GM12878 (cell line): ENCODE data around the gene ZNF646. TPM values are rescaled to one million over a fixed set of nuclear protein-coding genes. Genes with fewer than 3 reads are reported as not detected.

Experiments
- CBFB ChIP-seq: IDR thresholded peaks from 2 replicates; pipeline ENCODE4 v1.6.1; 2016; ENCODE audit warnings: antibody characterized with exemption, low read depth
- CHD2 ChIP-seq: IDR thresholded peaks from 2 replicates; pipeline ENCODE4 v1.6.1; 2011; ENCODE audit warnings: low read depth, low read length, improper control_type of control experiment, borderline replicate concordance
- GABPA ChIP-seq: IDR thresholded peaks from 2 replicates; pipeline ENCODE4 v1.6.1; 2014; ENCODE audit warnings: antibody characterized with exemption, low read depth, mild to moderate bottlenecking, inconsistent platforms
- IRF3 ChIP-seq: fragments of 450-650 bp; IDR thresholded peaks from 2 replicates; pipeline ENCODE4 v1.6.1; 2014; ENCODE audit warnings: mild to moderate bottlenecking
- IRF5 ChIP-seq: fragments of 450-650 bp; IDR thresholded peaks from 2 replicates; pipeline ENCODE4 v1.6.1; 2017; ENCODE audit warnings: borderline replicate concordance
- KDM1A ChIP-seq: fragments of 200-600 bp; sonication (generic); IDR thresholded peaks from 2 replicates; pipeline ENCODE4 v1.6.1; 2016; ENCODE audit warnings: borderline replicate concordance
- MEF2A ChIP-seq: IDR thresholded peaks from 2 replicates; pipeline ENCODE4 v1.6.1; 2011; ENCODE audit warnings: low read depth, mild to moderate bottlenecking, low read length, moderate library complexity; ENCODE audit not compliant: insufficient read depth
- NFIC ChIP-seq: IDR thresholded peaks from 2 replicates; pipeline ENCODE4 v1.6.1; 2012; ENCODE audit warnings: low read depth, mild to moderate bottlenecking, inconsistent platforms, low read length, moderate library complexity
- NR2C2 ChIP-seq: IDR thresholded peaks from 2 replicates; pipeline ENCODE4 v1.6.1; 2011; ENCODE audit warnings: borderline replicate concordance, low read depth; ENCODE audit not compliant: control insufficient read depth, insufficient read length
- NRF1 ChIP-seq: conservative IDR thresholded peaks from 2 replicates; pipeline ENCODE4 v1.6.1; 2011; ENCODE audit warnings: mild to moderate bottlenecking, low read depth, low read length, improper control_type of control experiment
- RELA ChIP-seq: fragments of 450-650 bp; IDR thresholded peaks from 2 replicates; pipeline ENCODE4 v1.8.0; 2014; ENCODE audit warnings: borderline replicate concordance; ENCODE audit not compliant: partially characterized antibody
- SIN3A ChIP-seq: IDR thresholded peaks from 2 replicates; pipeline ENCODE4 v1.6.1; 2012; ENCODE audit warnings: low read depth, low read length, improper control_type of control experiment
- SRF ChIP-seq, 2 experiments: IDR thresholded peaks; 2 replicates each; pipeline ENCODE4 v1.6.1; 2011; ENCODE audit warnings: low read depth in 2 of 2, low read length in 2 of 2, mild to moderate bottlenecking in 1 of 2, moderate library complexity in 1 of 2
- USF2 ChIP-seq: IDR thresholded peaks from 2 replicates; pipeline ENCODE4 v1.6.1; 2011; ENCODE audit warnings: low read depth, low read length, improper control_type of control experiment, borderline replicate concordance
- ZBTB11 ChIP-seq: fragments of 450-650 bp; formaldehyde crosslinking; IDR thresholded peaks from 2 replicates; pipeline ENCODE4 v1.5.0; 2022; ENCODE audit warnings: mild to moderate bottlenecking, missing genetic modification characterization
- ZZZ3 ChIP-seq: IDR thresholded peaks from 2 replicates; pipeline ENCODE4 v1.6.1; 2011; ENCODE audit warnings: low read depth; ENCODE audit not compliant: control insufficient read depth, insufficient read length
- polyA plus RNA-seq, 11 experiments: library from polyadenylated mRNA; depleted of rRNA in 4 of 11; unstranded in 6 of 11; stranded (reverse) in 5 of 11; fragments of >200 nt; fragmentation: Nextera tagmentation in 4 of 11; fragmentation: Illumina TruSeq in 1 of 11; extraction: Ambion mirVana in 4 of 11; extraction: Trizol in 1 of 11; gene quantifications; 1 replicate in 1 of 11; 2 replicates in 10 of 11; pipeline versions ENCODE4 v1.2.1 to v1.2.3, GENCODE V29; 2011 to 2016; ENCODE audit warnings: inconsistent platforms in 2 of 11, missing spikeins in 2 of 11, low read depth in 1 of 11
- total RNA-seq, 4 experiments: library from RNA; depleted of rRNA in 3 of 4; stranded (reverse); fragments of >200 nt in 3 of 4; fragmentation: Illumina TruSeq in 1 of 4; extraction: Trizol in 1 of 4; gene quantifications; 2 replicates each; pipeline versions ENCODE4 v1.2.1 to v1.2.3, GENCODE V29; 2013 to 2021
- TF ChIP-seq, protein P1 (sequence below): fragments of 150-350 bp; IDR thresholded peaks from 2 replicates; pipeline ENCODE4 v1.6.1; 2014; ENCODE audit warnings: mild to moderate bottlenecking, low read depth, low read length
- TF ChIP-seq, protein P2 (sequence below): IDR thresholded peaks from 2 replicates; pipeline ENCODE4 v1.6.1; 2011; ENCODE audit warnings: borderline replicate concordance, low read depth, mild to moderate bottlenecking, moderate library complexity, mixed read lengths, low read length; ENCODE audit not compliant: insufficient read depth; ENCODE audit errors: extremely low read length

ZNF646 gene
- total and polyA plus RNA-seq, 10 of the 15 experiments (the other 5 are each of a cell fraction or from before 2014, with no cell fraction given) = 0.10 to 21.8 (median 6.4) TPM

GRCh38 chr16:31094424-31095120 lies 20.4 kb downstream of the ZNF646 start, which contains the start of gene VKORC1 (continued):
- TF ChIP-seq IRF5 (peak; percentile 18; the same call in 1 of the 2 replicates), SIN3A (peak; percentile 69; the same call in 1 of the 2 replicates), KDM1A (no peak), GABPA (no peak), RELA (peak; percentile 71), CHD2 (peak; percentile 51; the same call in 1 of the 2 replicates), CBFB (no peak), ZBTB11 (no peak), NR2C2 (no peak), USF2 (no peak), SRF (IDR thresholded peaks at IDR 0.05; ENCODE audit: low read depth in 2 of 2, low read length in 2 of 2) (peak in 1 of 2 experiments; percentile 5; a peak in 1 of 4 replicates), IRF3 (peak; percentile 57; the same call in 1 of the 2 replicates), ZZZ3 (no peak), MEF2A (no peak), NFIC (no peak), NRF1 (no peak)
- TF ChIP-seq, protein P1, sequence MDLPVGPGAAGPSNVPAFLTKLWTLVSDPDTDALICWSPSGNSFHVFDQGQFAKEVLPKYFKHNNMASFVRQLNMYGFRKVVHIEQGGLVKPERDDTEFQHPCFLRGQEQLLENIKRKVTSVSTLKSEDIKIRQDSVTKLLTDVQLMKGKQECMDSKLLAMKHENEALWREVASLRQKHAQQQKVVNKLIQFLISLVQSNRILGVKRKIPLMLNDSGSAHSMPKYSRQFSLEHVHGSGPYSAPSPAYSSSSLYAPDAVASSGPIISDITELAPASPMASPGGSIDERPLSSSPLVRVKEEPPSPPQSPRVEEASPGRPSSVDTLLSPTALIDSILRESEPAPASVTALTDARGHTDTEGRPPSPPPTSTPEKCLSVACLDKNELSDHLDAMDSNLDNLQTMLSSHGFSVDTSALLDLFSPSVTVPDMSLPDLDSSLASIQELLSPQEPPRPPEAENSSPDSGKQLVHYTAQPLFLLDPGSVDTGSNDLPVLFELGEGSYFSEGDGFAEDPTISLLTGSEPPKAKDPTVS = no peak
- TF ChIP-seq, protein P2, sequence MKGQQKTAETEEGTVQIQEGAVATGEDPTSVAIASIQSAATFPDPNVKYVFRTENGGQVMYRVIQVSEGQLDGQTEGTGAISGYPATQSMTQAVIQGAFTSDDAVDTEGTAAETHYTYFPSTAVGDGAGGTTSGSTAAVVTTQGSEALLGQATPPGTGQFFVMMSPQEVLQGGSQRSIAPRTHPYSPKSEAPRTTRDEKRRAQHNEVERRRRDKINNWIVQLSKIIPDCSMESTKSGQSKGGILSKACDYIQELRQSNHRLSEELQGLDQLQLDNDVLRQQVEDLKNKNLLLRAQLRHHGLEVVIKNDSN = no peak
